Heart right ventricle (tissue), 16 donors: Measurements from ENCODE around the gene MAGI3. TPM values are rescaled to one million over a fixed set of nuclear protein-coding genes. Genes with fewer than 3 reads are reported as not detected.

Experiments used
- ATAC-seq, 8 donors: fragments of 200-7000 bp; cut with Tn5 transposase; one replicate each; pipeline ENCODE4 v1.9.1; 2020; ENCODE audit warnings: mild to moderate bottlenecking in 8 of 8, moderate library complexity in 8 of 8, moderate number of reproducible peaks in 1 of 8
- DNase-seq, 2 donors: peaks; one replicate each; pipeline ENCODE4 v3.0.0-alpha.2; 2020
- H3K27ac ChIP-seq, 10 donors: fragments of 200-600 bp; sonication (generic) in 2 of 10; one replicate each; pipeline versions ENCODE4 v1.5.0 to v1.8.0; 2020 to 2022; ENCODE audit warnings: mild to moderate bottlenecking in 3 of 10
- H3K27me3 ChIP-seq, 7 donors: fragments of 200-600 bp; one replicate each; pipeline ENCODE4 v1.8.0; 2021 to 2022; ENCODE audit warnings: mild to moderate bottlenecking in 2 of 7
- H3K36me3 ChIP-seq, 9 donors: fragments of 200-600 bp; sonication (generic) in 1 of 9; one replicate each; pipeline versions ENCODE4 v1.5.0 to v1.8.0; 2020 to 2022; ENCODE audit warnings: mild to moderate bottlenecking in 2 of 9
- H3K4me1 ChIP-seq, 9 donors: fragments of 200-600 bp; sonication (generic) in 1 of 9; one replicate each; pipeline versions ENCODE4 v1.5.0 to v1.8.0; 2020 to 2022; ENCODE audit warnings: mild to moderate bottlenecking in 4 of 9
- H3K4me3 ChIP-seq, 10 donors: fragments of 200-600 bp; sonication (generic) in 2 of 10; one replicate each; pipeline versions ENCODE4 v1.5.0 to v1.8.0; 2020 to 2022; ENCODE audit warnings: mild to moderate bottlenecking in 7 of 10, moderate library complexity in 2 of 10
- H3K9me3 ChIP-seq, 11 donors: fragments of 200-600 bp in 10 of 11; sonication (generic) in 2 of 11; one replicate each; pipeline versions ENCODE4 v1.5.0 to v1.8.0; 2013 to 2022; ENCODE audit warnings: mild to moderate bottlenecking in 2 of 11, control low read depth in 1 of 11, moderate library complexity in 1 of 11
- CTCF ChIP-seq, 9 donors: fragments of 200-600 bp; sonication (generic) in 2 of 9; IDR thresholded peaks; one replicate each; pipeline versions ENCODE4 v1.5.0 to v1.8.0; 2021 to 2022; ENCODE audit warnings: antibody characterized with exemption in 9 of 9, mild to moderate bottlenecking in 5 of 9, moderate library complexity in 1 of 9
- WGBS, 2 donors: extraction: QIAGEN DNeasy Blood & Tissue Kit; methylation state at CpG; one replicate each; pipeline ENCODE4 v1.1.7; 2013; ENCODE audit warnings: inconsistent platforms in 1 of 2; 5-methylcytosine and 5-hydroxymethylcytosine counted together
- intact Hi-C, 10 donors: fragments of 100-400 bp; cut with DNase I; formaldehyde crosslinking; loops; one replicate each; pipeline versions ENCODE4 v1.11.1 to v1.14.2; 2022
- polyA plus RNA-seq, 2 donors: library from polyadenylated mRNA; stranded (reverse); fragments of 200-250 nt; gene quantifications; one replicate each; pipeline ENCODE4 v1.2.3, GENCODE V29; 2013
- total RNA-seq, 10 donors: library from RNA; stranded (reverse); fragmentation: NEBNext Ultra II Directional in 3 of 10; extraction: Animal tissue kit (Norgen Biotek cat#: 25700) in 3 of 10; gene quantifications; one replicate each; pipeline versions ENCODE4 v1.2.1 to v1.2.4, GENCODE V29; 2021 to 2023
- donor health status: Arrhythmogenic right ventricular cardiomyopathy.
- donor health status: ischemic (EF 13 %, LVEDD 7.1; RV severe dilation, severe dysfunction).
- donor health status: healthy with polysubstance abuse.
- donor health status: DM: no; HTN: yes; CAD: no.
- donor health status: DM: no; HTN: no; CAD: no.
- donor health status: ischemic (EF 25% LVEDD 6.9; RV normal size, moderate dysfunction).
- donor health status: ischemic (EF 25% LVEDD 5.7; RV mildly dilated, moderate dysfunction).
- donor health status: healthy.
- donor health status: DM: yes; HTN: yes; CAD: no.
- donor health status: Ischemic cardiomyopathy.
- donor health status: ischemic (EF 35%, LVEDD 5.7; RV mildly dilated, moderate dysfunction).
- donor health status: nonischemic (EF 11% LVEDD 7.7; RV severe dilation, severe dysfunction).
- donor health status: DM: yes; HTN: yes; CAD: no.
- donor health status: PGD.
- donor health status: ischemic (EF 29% LVEDD 5.4; RV normal size, mild dysfunction).
- donor health status: nonischemic (EF 23%, LVEDD 6.1; RV moderate dilation, normal function).

The MAGI3 gene
- total and polyA plus RNA-seq, 12 donors: 2.2 to 9.4 (median 7.5) TPM

GRCh38 chr1:113375878-113376277 is 14.4 kb upstream of the MAGI3 start:
- no peak for DNase-seq
- Histone ChIP-seq H3K9me3 (no peaks in the 10 kb centered on the region), H3K27ac (no peak overlapping the region), H3K27me3 (peaks cover 0 to 6% (median 0%) of the 10 kb centered on the region in 7 donors), H3K36me3 (no peaks in the 10 kb centered on the region), H3K4me3 (peak overlapping the region in 3 of 10 donors; percentile 24 to 28 (median 26)), H3K4me1 (no peaks in the 10 kb centered on the region)
- intact Hi-C loops: no loop called here
- WGBS, 2 donors: 68 to 71% methylated on average over 5 of the region's 5 CpGs
- ATAC-seq: no peak
- no peak for TF ChIP-seq CTCF (IDR thresholded peaks at IDR 0.05)

- DNase-seq: no peak
- ATAC-seq: no peak
- peaks cover 0 to 6% (median 0%) of the 10 kb centered on the region in 7 donors for H3K27me3 ChIP-seq
- H3K4me3 ChIP-seq: no peak overlapping the region
- no peaks in the 10 kb centered on the region for H3K9me3 ChIP-seq
- H3K36me3 ChIP-seq: no peaks in the 10 kb centered on the region
- no peak overlapping the region for H3K27ac ChIP-seq
- no peaks in the 10 kb centered on the region for H3K4me1 ChIP-seq
- intact Hi-C loops: loop anchor here in 2 of 10 donors (10.0 kb wide), 2 partner anchors 235 to 295 kb away; no protein-coding TSS in a partner anchor
- WGBS, 2 donors: 87 to 88% methylated on average over 3 of the region's 3 CpGs
- TF ChIP-seq CTCF (IDR thresholded peaks at IDR 0.05): no peak
These were observed 10.2 kb upstream of the MAGI3 start for GRCh38 chr1:113380075-113380474.

- Histone ChIP-seq H3K36me3 (no peaks in the 10 kb centered on the region), H3K9me3 (peaks cover 0 to 7% (median 0%) of the 10 kb centered on the region in 11 donors), H3K27ac (peak overlapping the region in 3 of 10 donors; percentile 92 to 93 (median 93)), H3K27me3 (peaks cover 0 to 31% (median 0%) of the 10 kb centered on the region in 7 donors), H3K4me3 (peak overlapping the region in 3 of 10 donors; percentile 93 to 97 (median 96)), H3K4me1 (peaks cover 0 to 33% (median 26%) of the 10 kb centered on the region in 9 donors)
- ATAC-seq (no peak), DNase-seq (no peak)
- intact Hi-C loops: loop anchor here in 4 of 10 donors (5.0 to 10.0 kb wide), 3 partner anchors 243 to 287 kb away; no protein-coding TSS in a partner anchor
- 93 to 100% methylated on average over 1 of the region's 1 CpG for WGBS, 2 donors
- no peak for TF ChIP-seq CTCF (IDR thresholded peaks at IDR 0.05)
These were observed 2.2 kb upstream of the MAGI3 start for GRCh38 chr1:113388017-113388620.

- 24 to 25% methylated on average over 8 of the region's 8 CpGs for WGBS, 2 donors
- Histone ChIP-seq H3K27ac (peak overlapping the region in 9 of 10 donors; percentile 14 to 95 (median 92)), H3K36me3 (no peaks in the 10 kb centered on the region), H3K4me1 (peaks cover 0 to 39% (median 30%) of the 10 kb centered on the region in 9 donors), H3K27me3 (peaks cover 0 to 31% (median 0%) of the 10 kb centered on the region in 7 donors), H3K9me3 (peaks cover 0 to 7% (median 0%) of the 10 kb centered on the region in 11 donors), H3K4me3 (peak overlapping the region; percentile 8 to 99 (median 94))
- peak; percentile 9 to 42 for DNase-seq
- intact Hi-C loops: loop anchor here in 4 of 10 donors (5.0 to 10.0 kb wide), 3 partner anchors 244 to 286 kb away; no protein-coding TSS in a partner anchor
- peak in 3 of 9 donors; percentile 25 to 31 (median 27) for TF ChIP-seq CTCF (IDR thresholded peaks at IDR 0.05)
- peak in 2 of 8 donors; percentile 6 to 9 for ATAC-seq
These were observed 1.5 kb upstream of the MAGI3 start for GRCh38 chr1:113388621-113389358.
